HG03354 (cell line): ENCODE results near the gene PPM1F.
"Not testable (repeated sequence)": the region's sequence is repeated elsewhere in the genome, so short reads cannot be mapped to it uniquely, and the experiment has no call there.

ENCODE experiments used
- ATAC-seq: cut with Tn5 transposase; IDR thresholded peaks from one replicate; pipeline ENCODE4 v1.9.1; 2021; ENCODE audit warnings: mild to moderate bottlenecking; ENCODE audit not compliant: unreplicated experiment, poor library complexity, severe bottlenecking

The PPM1F gene

GRCh38 chr22:21923163-21923561, 29.5 kb downstream of the PPM1F start:
- no peak for ATAC-seq

- ATAC-seq, result no peak
Measured at GRCh38 chr22:21922370-21923162, 30.1 kb downstream of the PPM1F start.

- ATAC-seq, result no peak
Measured at GRCh38 chr22:21921729-21922128, 30.9 kb downstream of the PPM1F start.

- ATAC-seq, result no peak
Measured at GRCh38 chr22:21921184-21921721, 31.4 kb downstream of the PPM1F start.

GRCh38 chr22:21920341-21921183, 32.1 kb downstream of the PPM1F start:
- ATAC-seq, result no peak

- ATAC-seq, result no peak
Measured at GRCh38 chr22:21919526-21920307, 32.9 kb downstream of the PPM1F start.

GRCh38 chr22:21918466-21919185, 34.0 kb downstream of the PPM1F start:
- ATAC-seq, result no peak

- no peak for ATAC-seq
Measured at GRCh38 chr22:21917959-21918261, 34.7 kb downstream of the PPM1F start.

- no peak for ATAC-seq
Measured at GRCh38 chr22:21917181-21917958, 35.3 kb downstream of the PPM1F start.

- ATAC-seq, result no peak
Measured at GRCh38 chr22:21916309-21916918, 36.2 kb downstream of the PPM1F start.

- no peak for ATAC-seq
Measured at GRCh38 chr22:21915624-21916308, 36.9 kb downstream of the PPM1F start.

- ATAC-seq, result not testable (repeated sequence)
Measured at GRCh38 chr22:21914033-21914642, 38.5 kb downstream of the PPM1F start.

- ATAC-seq, result not testable (repeated sequence)
Measured at GRCh38 chr22:21910367-21910766, 42.3 kb downstream of the PPM1F start.

GRCh38 chr22:21909871-21910270, 42.8 kb downstream of the PPM1F start:
- ATAC-seq, result no peak

GRCh38 chr22:21907638-21908522, 44.8 kb downstream of the PPM1F start:
- ATAC-seq, result no peak

GRCh38 chr22:21905234-21905633, 47.4 kb downstream of the PPM1F start:
- not testable (repeated sequence) for ATAC-seq
